HG03571 (cell line): Measurements from ENCODE around the gene METTL8.

Experiments
- ATAC-seq: cut with Tn5 transposase; IDR thresholded peaks from one replicate; pipeline ENCODE4 v1.9.1; 2021; ENCODE audit not compliant: unreplicated experiment

METTL8 gene

GRCh38 chr2:171346723-171347557 is 86.8 kb downstream of the METTL8 start:
- ATAC-seq = no peak

DNA sequence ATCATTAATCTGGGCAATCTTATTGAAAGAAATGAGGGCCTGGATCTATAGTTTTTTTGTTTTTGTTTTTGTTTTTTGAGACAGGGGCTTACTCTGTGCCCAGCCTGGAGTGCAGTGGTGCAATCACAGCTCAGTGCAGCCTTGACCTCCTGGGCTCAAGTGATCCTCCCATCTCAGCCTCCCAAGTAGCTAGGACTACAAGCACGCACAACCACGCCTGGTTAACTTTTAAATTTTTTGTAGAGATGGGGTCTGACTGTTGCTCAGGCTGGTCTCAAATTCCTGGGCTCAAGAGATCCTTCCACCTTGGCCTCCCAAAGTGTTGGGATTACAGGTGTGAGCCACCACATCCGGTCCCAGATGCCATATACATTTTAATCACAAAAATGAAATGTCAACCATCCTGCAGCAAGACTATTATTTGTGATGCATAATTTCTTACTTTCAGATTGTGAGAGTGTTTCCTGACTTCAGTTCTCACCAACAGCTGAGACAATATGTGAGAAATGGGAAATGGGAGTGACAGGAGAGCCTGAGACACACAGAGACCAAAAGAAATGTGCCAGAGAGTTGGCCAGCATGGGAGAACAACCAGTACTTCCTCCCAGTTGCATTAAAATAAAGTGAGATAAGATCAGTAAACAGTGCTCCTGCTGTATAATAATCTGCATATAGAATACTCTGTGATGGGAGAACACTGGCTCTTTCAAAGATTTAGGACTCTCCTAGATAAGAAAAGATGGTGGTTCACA is 87.6 kb downstream of the METTL8 start:
- no peak for ATAC-seq

DNA sequence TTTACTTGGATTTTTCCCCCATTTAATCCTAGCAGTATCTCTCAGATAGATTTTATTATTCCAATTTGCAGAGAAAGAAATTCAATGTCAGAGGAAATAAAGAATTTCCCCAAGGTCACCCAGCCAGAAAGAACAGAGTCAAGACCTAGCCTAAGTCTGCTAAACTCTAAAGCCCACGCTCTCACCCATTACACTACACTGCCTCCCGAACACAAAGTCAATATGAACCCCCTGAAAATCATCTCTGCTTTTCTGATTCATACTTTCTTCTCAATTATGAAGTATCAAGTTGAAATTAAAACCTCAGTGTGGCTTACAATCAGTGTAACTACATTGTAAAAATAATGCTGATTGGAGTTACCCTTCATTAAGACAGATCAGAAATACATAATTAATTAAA is 89.6 kb downstream of the METTL8 start:
- no peak for ATAC-seq

- no peak for ATAC-seq
These were observed 91.8 kb downstream of the METTL8 start for GRCh38 chr2:171342067-171342413.

DNA sequence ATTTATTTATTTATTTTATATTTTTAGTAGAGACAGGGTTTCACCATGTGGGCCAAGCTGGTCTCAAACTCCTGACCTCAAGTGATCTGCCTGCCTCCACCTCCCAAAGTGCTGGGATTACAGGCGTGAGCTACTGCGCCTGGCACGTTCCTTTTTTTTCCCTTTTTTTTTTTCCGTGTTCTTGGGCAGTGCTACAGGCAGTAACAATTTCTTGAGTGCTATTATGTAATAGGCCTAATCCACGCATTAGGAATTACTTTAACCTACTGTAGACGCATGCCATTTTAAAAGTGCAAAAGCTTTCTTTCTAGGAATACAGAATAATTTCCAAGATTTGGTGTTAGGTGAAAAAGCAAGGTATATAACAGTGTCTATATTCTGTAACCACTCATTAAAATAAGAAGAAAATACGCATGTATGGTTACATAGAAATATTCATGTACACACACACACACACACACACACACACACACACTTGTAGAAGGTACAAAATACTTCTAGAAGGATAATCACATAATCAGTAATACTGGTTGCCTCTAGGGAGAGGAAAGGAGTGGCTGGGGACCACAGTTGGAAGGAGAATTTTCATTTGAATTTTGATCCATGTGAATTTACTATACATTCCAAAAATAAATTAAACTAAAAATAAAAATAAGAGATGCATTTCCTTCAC is 92.3 kb downstream of the METTL8 start:
- ATAC-seq = no peak

- no peak for ATAC-seq
These were observed 98.8 kb downstream of the METTL8 start for GRCh38 chr2:171334946-171335345.

- ATAC-seq = no peak
These were observed 99.6 kb downstream of the METTL8 start for GRCh38 chr2:171334171-171334570.

DNA sequence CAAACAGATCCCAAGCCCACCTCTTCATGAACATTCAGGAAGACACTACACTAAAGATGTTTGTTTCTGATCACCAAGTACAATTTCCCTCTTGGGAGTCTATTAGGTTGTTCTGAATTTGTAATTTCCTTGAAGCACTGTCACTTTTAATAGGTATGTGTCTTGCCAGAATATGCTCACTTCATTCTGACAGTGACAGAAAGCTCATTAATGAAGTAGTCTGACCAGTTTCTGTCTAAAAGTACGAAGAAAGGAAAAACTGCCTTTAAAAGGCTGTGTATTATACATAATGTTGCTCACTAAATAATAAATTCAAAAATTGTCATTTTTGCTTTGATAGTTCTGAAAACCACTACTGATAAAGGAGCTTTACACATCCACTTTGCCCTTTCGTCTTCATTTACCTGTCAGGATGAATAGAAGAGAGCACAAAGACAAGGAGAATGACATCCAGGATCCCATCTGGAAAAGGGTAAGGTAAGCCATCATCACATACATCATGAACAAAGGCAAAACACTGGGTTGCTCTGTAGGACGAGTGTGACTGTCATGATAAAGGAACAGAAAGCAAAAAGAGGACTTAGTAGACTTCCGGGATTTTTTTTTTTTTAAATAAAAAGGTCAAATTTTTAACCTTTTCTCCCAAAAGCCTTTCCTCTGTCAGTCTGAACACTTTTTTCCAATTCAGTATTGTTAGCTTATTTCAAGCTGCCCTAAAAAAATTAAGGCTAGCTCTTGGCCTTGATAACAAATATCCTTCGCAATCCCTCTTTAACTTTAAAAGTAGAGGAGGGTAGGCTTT is 103.4 kb downstream of the METTL8 start:
- ATAC-seq = no peak

DNA sequence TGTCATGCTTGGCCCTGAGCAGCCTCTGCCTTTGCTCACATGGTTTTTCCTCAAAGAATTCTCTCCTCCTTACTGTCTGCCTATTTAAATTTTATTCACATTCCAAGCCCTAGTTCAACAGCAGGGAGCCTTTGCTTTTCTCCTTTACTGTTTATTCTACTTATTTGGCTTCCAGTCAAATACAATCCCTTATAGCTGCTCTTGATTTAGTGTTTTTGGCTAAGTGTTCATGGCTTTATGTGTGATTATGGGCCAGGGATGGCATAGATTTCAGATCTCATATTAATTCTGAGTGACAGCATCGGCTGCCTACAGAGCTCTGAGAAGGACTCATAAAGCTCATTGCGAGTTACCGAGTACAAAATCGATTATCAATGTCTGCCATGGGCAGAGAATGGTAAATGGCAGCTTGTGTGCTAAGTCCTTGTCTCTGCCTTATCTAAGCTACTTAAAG is 106.7 kb downstream of the METTL8 start:
- no peak for ATAC-seq

DNA sequence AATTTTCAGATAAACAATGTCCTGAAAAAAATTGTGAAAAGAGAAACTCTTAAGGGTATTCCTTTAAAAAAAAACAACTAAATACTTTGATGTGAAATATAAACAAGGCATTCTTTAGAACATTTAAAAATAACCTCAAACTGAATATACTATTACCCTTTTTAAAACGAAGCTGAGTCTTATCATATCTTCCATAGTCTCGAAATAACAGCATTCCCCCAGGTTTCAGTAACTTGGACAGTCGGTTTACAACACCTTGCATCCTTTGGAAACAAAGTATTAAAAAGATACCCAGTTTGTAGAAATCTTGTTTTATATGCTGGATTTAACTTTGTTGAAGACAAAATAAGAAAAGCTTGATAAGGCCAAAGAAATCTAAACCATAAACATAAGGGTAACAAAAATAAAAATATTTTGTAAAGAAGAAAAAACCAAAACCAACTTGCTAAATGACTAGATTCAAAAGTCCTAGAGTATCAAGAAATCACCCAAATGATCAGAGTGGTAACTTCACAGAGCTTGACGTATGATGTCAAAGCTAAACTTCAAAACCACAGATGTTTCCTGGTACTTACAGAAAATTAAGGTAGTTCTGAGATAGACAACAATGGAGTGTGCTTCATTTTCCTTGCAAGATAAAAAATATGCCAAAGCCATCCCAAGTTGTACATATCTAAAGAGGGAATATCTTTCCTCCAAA is 107.8 kb downstream of the METTL8 start:
- no peak for ATAC-seq

DNA sequence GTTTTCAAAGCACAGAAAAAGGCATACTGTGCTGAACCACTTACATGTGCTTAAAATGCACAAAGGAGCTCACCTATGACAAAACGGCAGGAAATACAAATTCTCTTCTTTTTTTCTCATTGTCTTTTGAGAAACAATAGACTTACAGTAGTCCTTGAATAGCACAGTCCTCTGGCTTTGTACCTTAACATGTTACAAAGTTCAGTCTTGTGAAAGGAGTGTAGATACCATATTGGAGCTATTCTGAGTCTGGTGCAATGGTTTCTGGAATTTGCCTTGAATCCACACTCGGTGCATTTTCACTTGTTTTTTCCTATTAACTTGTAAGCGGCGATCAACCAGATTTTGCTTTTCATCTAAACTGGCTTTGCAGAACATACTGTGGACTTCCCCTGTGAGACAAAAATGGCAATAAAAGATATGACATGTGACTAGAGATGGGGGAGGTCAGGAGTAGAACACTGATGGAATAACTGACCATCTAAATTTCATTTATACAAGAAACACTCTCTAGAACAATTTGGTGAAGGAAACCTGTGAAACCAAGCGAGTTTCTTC is 109.7 kb downstream of the METTL8 start:
- no peak for ATAC-seq

DNA sequence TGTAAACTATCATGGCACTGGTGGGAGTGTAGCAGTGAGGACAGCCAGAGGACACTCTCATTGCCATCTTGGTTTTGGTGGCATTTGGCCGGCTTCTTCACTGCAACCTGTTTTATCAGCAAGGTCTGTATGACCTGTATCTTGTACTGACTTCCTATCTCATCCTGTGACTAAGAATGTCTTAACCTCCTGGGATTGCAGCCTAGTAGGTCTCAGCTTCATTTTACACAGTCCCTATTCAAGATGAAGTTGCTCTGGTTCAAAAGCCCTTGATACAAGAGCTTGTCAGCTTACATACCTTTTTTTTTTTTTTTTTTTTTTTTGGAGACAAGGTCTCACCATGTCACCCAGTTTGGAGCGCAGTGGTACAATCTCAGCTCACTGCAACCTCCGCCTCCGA is 110.9 kb downstream of the METTL8 start:
- no peak for ATAC-seq

DNA sequence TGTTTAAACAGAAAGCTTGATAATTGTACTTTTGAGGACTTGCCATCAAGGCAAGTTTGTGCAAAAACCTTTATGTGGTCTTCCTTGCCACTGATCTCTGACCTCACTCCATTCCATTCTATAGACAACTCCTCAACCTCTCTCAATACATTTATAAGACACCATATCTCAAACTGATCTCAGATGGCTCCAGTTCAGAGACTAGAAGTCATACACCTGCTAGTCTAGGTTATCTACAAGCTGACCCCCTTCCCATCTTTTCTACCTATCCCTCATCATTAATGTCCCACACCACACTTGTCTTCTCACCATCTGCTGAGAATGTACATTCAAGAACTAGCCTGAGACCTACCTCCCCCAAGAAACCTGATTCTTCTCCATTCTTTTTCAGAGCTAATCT is 113.1 kb downstream of the METTL8 start:
- ATAC-seq = no peak

GRCh38 chr2:171320208-171320621 is 113.6 kb downstream of the METTL8 start:
- peak; percentile 28 for ATAC-seq

DNA sequence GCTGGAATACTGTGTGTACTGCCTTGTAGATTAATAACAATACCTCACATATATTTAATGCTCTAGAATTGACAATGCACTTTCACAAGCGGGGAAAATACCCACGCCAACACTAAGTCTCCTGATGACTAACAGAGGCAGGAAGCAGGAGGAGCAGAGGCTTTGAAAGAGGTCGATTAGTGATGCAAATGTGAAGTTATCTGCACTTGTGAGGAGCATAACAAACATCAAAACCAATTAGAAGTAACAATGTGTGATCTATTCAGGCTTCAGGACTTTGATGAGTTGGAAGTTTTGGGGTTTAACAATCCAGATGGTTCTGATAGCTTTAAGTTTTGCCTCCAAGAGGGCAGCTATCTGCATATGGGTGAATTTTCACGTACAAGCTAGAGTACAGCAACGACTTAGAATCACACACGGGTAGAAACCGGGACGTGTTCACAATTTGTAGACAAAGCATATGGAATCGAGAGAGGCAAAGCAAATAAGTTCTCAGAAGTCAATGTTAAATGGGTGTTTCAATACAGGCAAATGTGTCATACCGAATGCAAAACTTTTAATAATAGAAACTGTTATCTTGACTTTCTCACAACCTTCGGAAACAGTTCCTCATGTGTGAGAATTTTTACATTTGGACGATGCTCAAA is 114.5 kb downstream of the METTL8 start:
- ATAC-seq = peak; percentile 42

DNA sequence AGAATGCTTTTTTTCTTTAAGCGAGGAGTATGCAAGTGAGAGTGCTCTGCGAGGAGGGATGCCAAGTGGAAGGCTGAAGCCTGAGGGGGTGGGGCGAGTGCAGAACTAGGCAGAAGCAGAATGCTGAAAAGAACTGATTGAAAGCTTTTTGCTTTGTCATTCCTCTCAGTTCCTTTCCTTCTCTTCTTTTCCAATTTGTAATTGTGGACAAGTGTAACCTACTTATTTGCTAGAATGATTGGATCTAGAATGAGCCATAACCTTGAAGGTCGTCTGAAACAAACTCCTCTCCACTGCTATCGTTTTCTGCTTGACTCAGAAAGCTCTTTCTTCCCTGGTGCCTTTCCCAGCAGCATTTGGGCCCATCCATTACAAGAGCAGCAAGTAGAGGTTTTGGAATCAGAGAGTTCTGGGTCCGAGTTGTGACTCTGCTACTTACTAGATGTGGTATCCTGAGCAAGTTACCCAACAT is 115.3 kb downstream of the METTL8 start:
- no peak for ATAC-seq

DNA sequence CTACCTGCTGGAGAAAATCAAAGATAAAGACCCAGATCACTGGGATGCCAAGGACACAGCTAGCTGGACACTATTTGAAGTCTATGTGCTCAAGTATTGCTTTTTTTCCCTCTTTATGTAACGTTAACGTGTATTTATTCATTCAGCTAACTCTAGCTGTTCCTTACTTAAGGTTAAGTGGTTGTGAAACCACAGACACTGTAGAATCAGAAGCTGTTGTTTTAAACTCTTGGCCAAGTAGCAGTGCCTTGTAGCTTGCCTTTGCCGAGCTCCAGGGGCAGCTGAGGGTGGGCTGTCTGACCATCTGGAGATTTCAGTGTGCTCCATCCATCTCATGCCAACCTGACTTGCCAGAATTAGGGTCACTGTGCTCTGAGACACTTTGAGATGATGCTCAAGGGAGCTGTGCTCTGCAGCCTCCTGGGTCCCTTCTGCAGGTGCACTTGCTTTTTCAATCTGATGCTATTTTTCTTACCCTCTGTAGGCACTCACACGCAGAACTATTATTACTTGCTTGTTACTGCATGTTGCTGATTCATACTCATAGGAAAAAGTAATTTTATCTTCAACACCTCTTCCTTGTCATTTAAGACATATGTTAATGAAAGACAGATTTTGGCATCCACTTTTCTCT is 116.2 kb downstream of the METTL8 start:
- ATAC-seq = peak; percentile 26

- ATAC-seq = no peak
These were observed 116.9 kb downstream of the METTL8 start for GRCh38 chr2:171316755-171317337.

- ATAC-seq = no peak
These were observed 117.6 kb downstream of the METTL8 start for GRCh38 chr2:171316220-171316619.
